SK-N-SH (cell line): ENCODE results near the gene RNF223. TPM values are rescaled to one million over a fixed set of nuclear protein-coding genes. Genes with fewer than 3 reads are reported as not detected.
"Not testable (repeated sequence)": the region's sequence is repeated elsewhere in the genome, so short reads cannot be mapped to it uniquely, and the experiment has no call there.

Experiments used
- CTCF ChIA-PET: fragments of 300-600, 350-600 bp; formaldehyde crosslinking; extraction: SDS; loops from one replicate; lab custom pipeline; 2021; lab: Yijun Ruan, JAX
- POLR2A ChIA-PET: fragments of 350-600 bp; sonication (Branson Sonifier 250); formaldehyde crosslinking; extraction: SDS; loops from one replicate; lab custom pipeline; 2020; ENCODE audit warnings: antibody characterized with exemption, inconsistent platforms; lab: Yijun Ruan, JAX
- DNase-seq: peaks from one replicate; pipeline ENCODE4 v3.0.0; 2012
- H2AFZ ChIP-seq: fragments of 200-600 bp; sonication (generic); 2 replicates; pipeline ENCODE4 v1.8.1; 2016; ENCODE audit warnings: antibody characterized with exemption, mild to moderate bottlenecking, low read depth
- H3F3A ChIP-seq: fragments of 200-600 bp; sonication (generic); replicated peaks from 2 replicates; pipeline ENCODE3; 2016; ENCODE audit warnings: antibody characterized with exemption, mild to moderate bottlenecking; ENCODE audit not compliant: insufficient read depth
- H3K27ac ChIP-seq, 2 experiments: fragments of 200-500 bp in 1 of 2; fragments of 200-600 bp in 1 of 2; sonication (Bioruptor generic) in 1 of 2; sonication (generic), shearing (Covaris generic) in 1 of 2; 2 replicates each; pipeline versions ENCODE4 v1.5.1 to v1.6.1; 2014 to 2016; ENCODE audit warnings: low read depth in 2 of 2, inconsistent platforms in 1 of 2, low read length in 1 of 2, mild to moderate bottlenecking in 1 of 2, mixed read lengths in 1 of 2
- H3K27me3 ChIP-seq: fragments of 200-600 bp; sonication (generic), shearing (Covaris generic); 2 replicates; pipeline ENCODE4 v1.6.1; 2016; ENCODE audit warnings: mixed run types; ENCODE audit not compliant: insufficient read depth
- H3K36me3 ChIP-seq, 2 experiments: fragments of 200-500 bp in 1 of 2; fragments of 200-600 bp in 1 of 2; sonication (Bioruptor generic) in 1 of 2; sonication (generic) in 1 of 2; replicated peaks in 1 of 2; 2 replicates each; pipeline versions ENCODE3 to v1.5.1; 2014 to 2016; ENCODE audit warnings: low read length in 1 of 2, mild to moderate bottlenecking in 1 of 2; ENCODE audit not compliant: insufficient read depth in 2 of 2, control insufficient read depth in 1 of 2
- H3K4me1 ChIP-seq, 2 experiments: fragments of 200-500 bp in 1 of 2; fragments of 200-600 bp in 1 of 2; sonication (Bioruptor generic) in 1 of 2; sonication (generic), shearing (Covaris generic) in 1 of 2; 2 replicates each; pipeline versions ENCODE4 v1.5.1 to v1.6.1; 2014 to 2016; ENCODE audit warnings: low read depth in 1 of 2, low read length in 1 of 2, mixed run types in 1 of 2; ENCODE audit not compliant: insufficient read depth in 2 of 2, control insufficient read depth in 1 of 2
- H3K4me2 ChIP-seq: fragments of 200-600 bp; sonication (generic), shearing (Covaris generic); 2 replicates; pipeline ENCODE4 v1.6.1; 2017; ENCODE audit warnings: mixed run types
- H3K4me3 ChIP-seq, 2 experiments: fragments of 200-500 bp in 1 of 2; fragments of 200-600 bp in 1 of 2; sonication (Bioruptor generic) in 1 of 2; sonication (generic), shearing (Covaris generic) in 1 of 2; 2 replicates each; pipeline versions ENCODE4 v1.5.1 to v1.8.1; 2014 to 2016; ENCODE audit warnings: low read depth in 2 of 2, inconsistent platforms in 1 of 2, low read length in 1 of 2, mild to moderate bottlenecking in 1 of 2, mixed read lengths in 1 of 2, moderate library complexity in 1 of 2
- H3K79me2 ChIP-seq: fragments of 200-600 bp; sonication (generic); 2 replicates; pipeline ENCODE4 v1.8.1; 2017; ENCODE audit warnings: mild to moderate bottlenecking; ENCODE audit not compliant: insufficient read depth
- H3K9ac ChIP-seq: fragments of 200-600 bp; sonication (generic); 2 replicates; pipeline ENCODE4 v1.6.1; 2017; ENCODE audit warnings: mixed run types
- H3K9me2 ChIP-seq: fragments of 200-600 bp; sonication (generic); 2 replicates; pipeline ENCODE4 v1.6.1; 2017; ENCODE audit warnings: mixed run types
- H3K9me3 ChIP-seq: fragments of 200-600 bp; sonication (generic); 2 replicates; pipeline ENCODE4 v1.6.1; 2017; ENCODE audit warnings: mixed run types, mild to moderate bottlenecking, moderate library complexity
- H4K20me1 ChIP-seq: fragments of 200-600 bp; sonication (generic); 2 replicates; pipeline ENCODE4 v1.6.1; 2017; ENCODE audit warnings: mild to moderate bottlenecking, mixed run types; ENCODE audit not compliant: insufficient read depth
- CHD2 ChIP-seq: fragments of 150-350 bp; IDR thresholded peaks from 2 replicates; pipeline ENCODE4 v1.6.1; 2018; ENCODE audit warnings: low read length; ENCODE audit not compliant: partially characterized antibody
- JUND ChIP-seq: IDR thresholded peaks from 2 replicates; pipeline ENCODE4 v1.4.0; 2012
- MEF2A ChIP-seq: IDR thresholded peaks from 2 replicates; pipeline ENCODE4 v1.4.0; 2012; ENCODE audit warnings: low read depth, borderline replicate concordance
- RCOR1 ChIP-seq: fragments of 150-350 bp; IDR thresholded peaks from 2 replicates; pipeline ENCODE4 v1.6.1; 2017; ENCODE audit warnings: antibody characterized with exemption, low read length
- RFX5 ChIP-seq: IDR thresholded peaks from 2 replicates; pipeline ENCODE4 v1.6.1; 2012; ENCODE audit warnings: mild to moderate bottlenecking, improper control_type of control experiment, low read length
- RXRA ChIP-seq: IDR thresholded peaks from 2 replicates; pipeline ENCODE4 v1.4.0; 2012; ENCODE audit warnings: low read depth, mild to moderate bottlenecking, borderline replicate concordance
- TAF1 ChIP-seq: IDR thresholded peaks from 2 replicates; pipeline ENCODE4 v1.6.1; 2012; ENCODE audit warnings: low read depth, mild to moderate bottlenecking, low read length, moderate library complexity, borderline replicate concordance
- WGBS: methylation state at CpG from one replicate; pipeline ENCODE4 v1.1.6; 2017; ENCODE audit warnings: low lambda C conversion rate; 5-methylcytosine and 5-hydroxymethylcytosine counted together
- polyA plus RNA-seq, 3 experiments: library from polyadenylated mRNA; depleted of rRNA; stranded (reverse); fragments of >200 nt; gene quantifications; 2 replicates each; pipeline ENCODE4 v1.2.3, GENCODE V29; 2012
- TF ChIP-seq, protein P1 (sequence below): fragments of 200-600 bp; sonication (generic); IDR thresholded peaks from 2 replicates; pipeline ENCODE4 v1.6.1; 2017; ENCODE audit warnings: antibody characterized with exemption, mild to moderate bottlenecking, moderate library complexity
- TF ChIP-seq, protein P2 (sequence below): IDR thresholded peaks from 2 replicates; pipeline ENCODE4 v1.4.0; 2012; ENCODE audit warnings: low read depth, borderline replicate concordance
- TF ChIP-seq, protein P3 (sequence below): IDR thresholded peaks from 2 replicates; pipeline ENCODE4 v1.6.1; 2012; ENCODE audit warnings: mild to moderate bottlenecking, low read depth, low read length, moderate library complexity

Gene RNF223
- polyA plus RNA-seq, 1 of the 3 experiments (the other 2 are of a cell fraction) = not detected

DNA sequence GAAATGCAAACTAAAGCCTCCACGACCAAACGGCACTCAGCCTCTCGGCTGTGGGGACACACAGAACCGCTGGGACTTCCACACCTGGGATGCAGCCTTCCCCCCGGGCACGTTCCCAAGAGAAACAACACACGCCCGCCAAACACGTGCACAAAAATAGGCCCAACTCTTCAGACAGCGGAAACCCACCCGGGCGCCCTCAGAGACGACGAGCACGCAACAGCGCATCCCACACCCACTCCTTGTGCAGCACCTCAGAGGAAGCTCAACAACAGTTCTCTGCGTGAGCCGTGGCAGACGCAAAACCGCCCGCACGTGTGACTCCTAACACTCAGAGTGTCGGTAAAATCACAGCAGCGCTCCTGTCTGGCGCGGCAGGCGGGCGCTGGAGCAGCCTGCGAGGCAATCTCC lies 36.5 kb upstream of the RNF223 start:
- Histone ChIP-seq H4K20me1 (no peaks in the 10 kb centered on the region), H3K36me3 (no peaks in the 10 kb centered on the region), H3K4me2 (no peak overlapping the region), H3K9ac (no peak overlapping the region), H3K27me3 (no peaks in the 10 kb centered on the region), H3K79me2 (peaks cover 24% of the 10 kb centered on the region), H3K4me1 (peaks cover 0 to 8% of the 10 kb centered on the region in 2 experiments; a peak in 1 of 4 replicates), H3F3A (no peaks in the 10 kb centered on the region), H2AFZ (no peak overlapping the region), H3K9me2 (no peaks in the 10 kb centered on the region), H3K27ac (no peak overlapping the region), H3K9me3 (no peaks in the 10 kb centered on the region)
- DNase-seq = no peak
- 90% methylated on average over 27 of the region's 29 CpGs for WGBS
- ChIA-PET POLR2A (no interaction called here), CTCF (interaction anchor here (1.6 kb wide), 1 partner anchor 26 kb away, joined by 4 read pairs; no protein-coding TSS in a partner anchor)
- no peak for TF ChIP-seq MEF2A
- TF ChIP-seq, all 33 proteins: peak for 0
- no peak overlapping the region for H3K4me3 ChIP-seq

DNA sequence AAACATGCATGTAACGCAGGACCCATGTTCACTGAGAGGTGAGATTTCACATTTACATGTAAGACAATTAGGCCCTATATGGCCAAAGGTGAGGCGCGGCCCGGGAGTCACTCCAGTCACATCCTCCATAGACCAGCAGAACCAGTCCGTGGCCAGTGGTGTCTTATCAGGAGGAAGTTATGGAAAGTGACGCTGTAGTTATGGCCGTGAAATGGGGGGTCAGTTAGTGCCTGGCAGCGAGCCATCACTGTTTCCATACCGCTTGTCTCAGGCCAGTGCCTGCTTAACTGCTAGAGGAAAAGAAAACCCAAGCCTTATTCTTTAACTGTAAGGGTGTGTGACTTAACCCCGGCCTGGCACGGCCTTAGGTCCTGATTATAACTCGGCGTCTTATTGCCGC lies 35.6 kb upstream of the RNF223 start:
- Histone ChIP-seq H3K27ac (no peak overlapping the region), H3K9me2 (no peaks in the 10 kb centered on the region), H3K4me1 (peaks cover 0 to 3% of the 10 kb centered on the region in 2 experiments; a peak in 1 of 4 replicates), H3K79me2 (peaks cover 24% of the 10 kb centered on the region), H3K9ac (no peak overlapping the region), H3K27me3 (no peaks in the 10 kb centered on the region), H2AFZ (no peak overlapping the region), H3K4me2 (no peak overlapping the region), H4K20me1 (no peaks in the 10 kb centered on the region), H3F3A (no peaks in the 10 kb centered on the region), H3K9me3 (no peaks in the 10 kb centered on the region), H3K4me3 (no peak overlapping the region), H3K36me3 (no peaks in the 10 kb centered on the region)
- WGBS = 93% methylated on average over 14 of the region's 14 CpGs
- ChIA-PET CTCF (no interaction called here), POLR2A (no interaction called here)
- TF ChIP-seq RXRA = no peak
- DNase-seq = no peak

DNA sequence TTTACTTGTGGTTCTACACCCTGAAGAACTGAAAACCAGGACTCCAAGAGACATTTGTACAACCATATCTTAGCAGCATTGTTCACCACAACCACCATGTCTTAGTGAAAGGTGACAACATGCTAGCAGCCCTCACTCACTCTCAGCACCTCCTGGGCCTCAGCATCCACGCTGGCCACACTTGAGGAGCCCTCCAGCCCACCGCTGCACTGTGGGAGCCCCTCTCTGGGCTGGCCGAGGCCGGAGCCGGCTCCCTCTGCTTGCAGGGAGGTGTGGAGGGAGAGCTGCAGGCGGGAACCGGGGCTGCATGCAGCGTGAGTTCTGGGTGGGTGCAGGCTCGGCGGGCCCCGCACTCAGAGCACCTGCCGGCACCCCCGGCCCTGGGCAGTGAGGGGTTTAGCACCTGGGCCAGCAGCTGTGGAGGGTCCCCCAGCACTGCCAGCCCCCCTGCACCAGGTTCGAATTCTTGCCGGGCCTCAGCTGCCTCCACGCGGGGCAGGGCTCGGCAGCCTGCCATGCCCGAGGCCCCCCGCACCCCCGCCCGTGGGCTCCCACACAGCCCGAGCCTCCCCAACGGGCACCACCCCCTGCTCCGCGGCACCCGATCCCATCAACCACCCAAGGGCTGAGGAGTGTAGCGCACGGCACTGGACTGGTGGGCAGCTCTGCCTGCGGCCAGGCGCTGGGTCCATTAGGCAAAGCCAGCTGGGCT lies 32.6 kb upstream of the RNF223 start:
- Histone ChIP-seq H3K9ac (no peak overlapping the region), H4K20me1 (no peaks in the 10 kb centered on the region), H3K9me3 (no peaks in the 10 kb centered on the region), H3K9me2 (no peaks in the 10 kb centered on the region), H3K36me3 (no peaks in the 10 kb centered on the region), H3K4me2 (no peak overlapping the region), H3K4me3 (no peak overlapping the region), H3F3A (no peaks in the 10 kb centered on the region), H3K4me1 (no peaks in the 10 kb centered on the region), H3K27me3 (no peaks in the 10 kb centered on the region), H3K79me2 (peaks cover 24% of the 10 kb centered on the region), H2AFZ (no peak overlapping the region), H3K27ac (no peak overlapping the region)
- 67% methylated on average over 1 of the region's 31 CpGs for WGBS
- ChIA-PET POLR2A (no interaction called here), CTCF (interaction anchor here (1.2 kb wide), 1 partner anchor 16 kb away, joined by 4 read pairs; no protein-coding TSS in a partner anchor)
- no peak for DNase-seq
- TF ChIP-seq JUND = no peak
- TF ChIP-seq TAF1 = no peak
- TF ChIP-seq, protein P1, sequence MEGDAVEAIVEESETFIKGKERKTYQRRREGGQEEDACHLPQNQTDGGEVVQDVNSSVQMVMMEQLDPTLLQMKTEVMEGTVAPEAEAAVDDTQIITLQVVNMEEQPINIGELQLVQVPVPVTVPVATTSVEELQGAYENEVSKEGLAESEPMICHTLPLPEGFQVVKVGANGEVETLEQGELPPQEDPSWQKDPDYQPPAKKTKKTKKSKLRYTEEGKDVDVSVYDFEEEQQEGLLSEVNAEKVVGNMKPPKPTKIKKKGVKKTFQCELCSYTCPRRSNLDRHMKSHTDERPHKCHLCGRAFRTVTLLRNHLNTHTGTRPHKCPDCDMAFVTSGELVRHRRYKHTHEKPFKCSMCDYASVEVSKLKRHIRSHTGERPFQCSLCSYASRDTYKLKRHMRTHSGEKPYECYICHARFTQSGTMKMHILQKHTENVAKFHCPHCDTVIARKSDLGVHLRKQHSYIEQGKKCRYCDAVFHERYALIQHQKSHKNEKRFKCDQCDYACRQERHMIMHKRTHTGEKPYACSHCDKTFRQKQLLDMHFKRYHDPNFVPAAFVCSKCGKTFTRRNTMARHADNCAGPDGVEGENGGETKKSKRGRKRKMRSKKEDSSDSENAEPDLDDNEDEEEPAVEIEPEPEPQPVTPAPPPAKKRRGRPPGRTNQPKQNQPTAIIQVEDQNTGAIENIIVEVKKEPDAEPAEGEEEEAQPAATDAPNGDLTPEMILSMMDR = no peak
- TF ChIP-seq, protein P2, sequence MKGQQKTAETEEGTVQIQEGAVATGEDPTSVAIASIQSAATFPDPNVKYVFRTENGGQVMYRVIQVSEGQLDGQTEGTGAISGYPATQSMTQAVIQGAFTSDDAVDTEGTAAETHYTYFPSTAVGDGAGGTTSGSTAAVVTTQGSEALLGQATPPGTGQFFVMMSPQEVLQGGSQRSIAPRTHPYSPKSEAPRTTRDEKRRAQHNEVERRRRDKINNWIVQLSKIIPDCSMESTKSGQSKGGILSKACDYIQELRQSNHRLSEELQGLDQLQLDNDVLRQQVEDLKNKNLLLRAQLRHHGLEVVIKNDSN = no peak
- no peak for TF ChIP-seq CHD2
- no peak for TF ChIP-seq RFX5
- TF ChIP-seq, protein P3, sequence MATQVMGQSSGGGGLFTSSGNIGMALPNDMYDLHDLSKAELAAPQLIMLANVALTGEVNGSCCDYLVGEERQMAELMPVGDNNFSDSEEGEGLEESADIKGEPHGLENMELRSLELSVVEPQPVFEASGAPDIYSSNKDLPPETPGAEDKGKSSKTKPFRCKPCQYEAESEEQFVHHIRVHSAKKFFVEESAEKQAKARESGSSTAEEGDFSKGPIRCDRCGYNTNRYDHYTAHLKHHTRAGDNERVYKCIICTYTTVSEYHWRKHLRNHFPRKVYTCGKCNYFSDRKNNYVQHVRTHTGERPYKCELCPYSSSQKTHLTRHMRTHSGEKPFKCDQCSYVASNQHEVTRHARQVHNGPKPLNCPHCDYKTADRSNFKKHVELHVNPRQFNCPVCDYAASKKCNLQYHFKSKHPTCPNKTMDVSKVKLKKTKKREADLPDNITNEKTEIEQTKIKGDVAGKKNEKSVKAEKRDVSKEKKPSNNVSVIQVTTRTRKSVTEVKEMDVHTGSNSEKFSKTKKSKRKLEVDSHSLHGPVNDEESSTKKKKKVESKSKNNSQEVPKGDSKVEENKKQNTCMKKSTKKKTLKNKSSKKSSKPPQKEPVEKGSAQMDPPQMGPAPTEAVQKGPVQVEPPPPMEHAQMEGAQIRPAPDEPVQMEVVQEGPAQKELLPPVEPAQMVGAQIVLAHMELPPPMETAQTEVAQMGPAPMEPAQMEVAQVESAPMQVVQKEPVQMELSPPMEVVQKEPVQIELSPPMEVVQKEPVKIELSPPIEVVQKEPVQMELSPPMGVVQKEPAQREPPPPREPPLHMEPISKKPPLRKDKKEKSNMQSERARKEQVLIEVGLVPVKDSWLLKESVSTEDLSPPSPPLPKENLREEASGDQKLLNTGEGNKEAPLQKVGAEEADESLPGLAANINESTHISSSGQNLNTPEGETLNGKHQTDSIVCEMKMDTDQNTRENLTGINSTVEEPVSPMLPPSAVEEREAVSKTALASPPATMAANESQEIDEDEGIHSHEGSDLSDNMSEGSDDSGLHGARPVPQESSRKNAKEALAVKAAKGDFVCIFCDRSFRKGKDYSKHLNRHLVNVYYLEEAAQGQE = no peak
- no peak for TF ChIP-seq RCOR1

GRCh38 chr1:1104152-1104551 lies 30.0 kb upstream of the RNF223 start:
- CTCF ChIA-PET, H3K36me3 ChIP-seq, H3K9me2 ChIP-seq, H3K4me3 ChIP-seq, POLR2A ChIA-PET, H3F3A ChIP-seq, H4K20me1 ChIP-seq, H2AFZ ChIP-seq, H3K9ac ChIP-seq, H3K27ac ChIP-seq, DNase-seq, H3K4me1 ChIP-seq, H3K9me3 ChIP-seq, H3K4me2 ChIP-seq, H3K27me3 ChIP-seq: not testable (repeated sequence)
- peaks cover 14% of the 10 kb centered on the region; the same call in 1 of the 2 replicates for H3K79me2 ChIP-seq
- WGBS = 94% methylated on average over 4 of the region's 6 CpGs
